NCI-H526 treated with DMSO at 0.1 percent for 48 hours (cell line): ENCODE measurements around the gene SPTBN1.

Experiments
- DNase-seq: peaks from one replicate; lab custom pipeline; 2025; lab: John Stamatoyannopoulos, UW

The SPTBN1 gene

GRCh38 chr2:54455563-54456361 is at the start of gene SPTBN1:
TSS of gene SPTBN1 (plus strand) at chr2:54456327. CDS start at chr2:54526419, 70,092 bp downstream.
- DNase-seq, result peak; percentile 92

GRCh38 chr2:54407693-54408092 is 48.4 kb upstream of the SPTBN1 start:
- no peak for DNase-seq

GRCh38 chr2:54408288-54408687 is 47.8 kb upstream of the SPTBN1 start:
- no peak for DNase-seq

GRCh38 chr2:54409752-54410151 is 46.4 kb upstream of the SPTBN1 start:
- no peak for DNase-seq

DNA sequence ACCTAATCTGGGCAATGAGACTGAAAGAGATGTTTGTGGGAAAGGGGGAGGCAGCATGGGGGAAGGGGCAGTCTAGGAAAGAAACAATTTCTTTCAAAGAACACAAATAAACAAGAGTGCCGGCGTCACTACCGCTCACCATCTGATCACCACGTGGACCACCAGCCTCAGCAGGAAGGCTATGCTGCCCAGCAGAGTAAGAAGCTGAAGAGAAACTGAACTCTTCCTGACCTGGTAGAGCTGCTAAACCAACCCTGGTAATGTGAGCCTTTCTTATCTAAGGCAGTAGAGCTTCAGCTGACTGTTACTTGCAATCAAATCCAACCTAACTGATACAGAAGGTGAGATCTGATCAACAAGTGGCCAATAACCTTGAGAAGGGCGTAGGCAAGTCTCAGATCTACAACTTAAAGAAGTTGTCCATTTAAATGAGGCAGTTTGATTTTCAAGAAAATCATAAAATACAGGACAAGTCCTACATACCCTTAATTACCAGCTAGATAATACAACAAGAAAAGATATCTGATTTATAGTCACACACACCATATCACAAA is 44.2 kb upstream of the SPTBN1 start:
- DNase-seq, result no peak

- no peak for DNase-seq
Measured at GRCh38 chr2:54416166-54416813, 39.8 kb upstream of the SPTBN1 start.

DNA sequence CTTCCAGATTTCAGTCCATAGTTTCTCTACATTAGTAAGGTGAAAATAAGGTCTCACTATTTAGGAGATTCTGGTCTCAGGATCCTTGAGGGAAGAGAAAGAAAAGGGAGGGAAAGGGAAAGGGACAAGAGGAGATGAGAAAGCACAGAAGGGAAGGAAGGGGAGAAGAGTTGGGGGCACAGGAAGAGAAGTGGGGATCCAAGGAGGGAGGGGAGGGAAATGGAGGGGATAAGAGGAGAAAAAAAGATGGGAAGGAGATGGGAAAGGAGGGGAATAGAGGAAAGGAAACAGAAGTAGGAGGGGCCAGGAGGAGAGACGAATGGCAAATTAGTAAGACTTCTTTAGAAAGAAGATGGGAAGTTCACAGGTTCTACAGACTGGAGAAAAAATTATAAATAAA is 39.2 kb upstream of the SPTBN1 start:
- DNase-seq, result no peak

- DNase-seq, result no peak
Measured at GRCh38 chr2:54417577-54417976, 38.5 kb upstream of the SPTBN1 start.

DNA sequence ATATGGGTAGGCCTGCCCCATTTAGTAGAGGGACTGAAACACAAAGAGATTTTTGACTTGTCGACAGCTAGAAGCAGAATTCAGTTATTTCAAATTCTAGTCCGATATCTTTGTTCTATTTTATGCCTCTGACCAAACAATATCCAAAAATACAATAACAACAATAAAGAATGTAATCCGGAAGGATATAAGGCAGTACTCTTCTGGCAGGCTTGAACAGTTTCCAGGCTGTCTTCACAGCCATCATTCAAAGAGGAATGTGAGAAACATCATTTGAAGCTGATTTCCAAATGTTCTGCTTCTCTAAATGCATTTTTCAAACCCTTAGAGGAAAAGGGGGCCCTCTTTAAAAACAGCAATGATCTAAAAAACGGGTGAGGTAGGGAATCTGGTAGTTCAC is 36.7 kb upstream of the SPTBN1 start:
- no peak for DNase-seq

GRCh38 chr2:54419855-54420523 is 36.1 kb upstream of the SPTBN1 start:
- DNase-seq, result no peak

- peak; percentile 54 for DNase-seq
Measured at GRCh38 chr2:54420524-54421172, 35.5 kb upstream of the SPTBN1 start.

- no peak for DNase-seq
Measured at GRCh38 chr2:54422072-54422581, 34.0 kb upstream of the SPTBN1 start.

DNA sequence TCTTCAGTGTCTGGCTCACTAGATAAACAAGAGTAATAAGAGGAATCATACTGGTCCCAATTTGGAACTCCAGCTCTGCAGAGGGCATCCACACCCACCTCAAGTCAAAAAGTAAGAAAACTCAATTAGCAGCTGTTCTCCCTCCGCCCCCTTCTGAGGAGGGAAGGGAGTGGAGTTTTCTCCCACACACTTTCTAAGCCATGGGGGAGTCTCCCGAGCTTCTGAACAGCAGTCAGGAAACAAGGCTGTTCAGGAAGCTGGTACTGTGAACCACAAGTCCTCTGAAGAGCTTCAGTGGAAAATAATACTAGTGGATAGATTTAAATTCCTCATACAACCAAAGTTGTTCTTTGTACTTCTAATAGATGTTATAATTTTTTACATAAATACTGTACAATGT is 32.9 kb upstream of the SPTBN1 start:
- DNase-seq, result no peak

DNA sequence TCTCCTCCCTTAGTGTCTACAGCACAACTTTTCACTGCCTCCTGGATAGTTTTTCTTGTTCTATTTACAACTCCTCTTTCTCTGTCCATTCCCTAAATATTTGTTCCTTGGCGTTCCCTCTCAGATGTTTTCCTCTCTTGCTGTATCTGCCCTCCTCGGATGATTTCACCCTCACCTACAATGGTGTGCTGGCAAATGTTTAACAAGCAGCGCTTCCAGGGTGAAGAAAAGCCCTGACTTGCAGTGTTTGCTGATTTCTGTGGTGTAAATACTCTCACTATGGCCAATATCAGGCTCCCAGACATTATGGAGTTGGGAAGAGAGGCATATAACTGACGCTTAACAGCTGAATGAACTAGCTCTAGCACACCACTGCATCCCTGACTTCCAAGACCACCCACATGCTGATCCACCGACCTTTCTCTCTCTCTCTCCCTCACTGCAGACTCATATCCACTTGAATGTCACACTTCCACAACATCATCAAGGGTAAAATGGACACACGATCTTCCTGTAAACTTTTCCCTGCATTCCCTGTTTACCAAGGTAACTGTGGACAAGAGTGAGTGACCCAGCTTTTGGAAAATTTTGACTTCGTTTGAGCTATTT is 31.5 kb upstream of the SPTBN1 start:
- no peak for DNase-seq

DNA sequence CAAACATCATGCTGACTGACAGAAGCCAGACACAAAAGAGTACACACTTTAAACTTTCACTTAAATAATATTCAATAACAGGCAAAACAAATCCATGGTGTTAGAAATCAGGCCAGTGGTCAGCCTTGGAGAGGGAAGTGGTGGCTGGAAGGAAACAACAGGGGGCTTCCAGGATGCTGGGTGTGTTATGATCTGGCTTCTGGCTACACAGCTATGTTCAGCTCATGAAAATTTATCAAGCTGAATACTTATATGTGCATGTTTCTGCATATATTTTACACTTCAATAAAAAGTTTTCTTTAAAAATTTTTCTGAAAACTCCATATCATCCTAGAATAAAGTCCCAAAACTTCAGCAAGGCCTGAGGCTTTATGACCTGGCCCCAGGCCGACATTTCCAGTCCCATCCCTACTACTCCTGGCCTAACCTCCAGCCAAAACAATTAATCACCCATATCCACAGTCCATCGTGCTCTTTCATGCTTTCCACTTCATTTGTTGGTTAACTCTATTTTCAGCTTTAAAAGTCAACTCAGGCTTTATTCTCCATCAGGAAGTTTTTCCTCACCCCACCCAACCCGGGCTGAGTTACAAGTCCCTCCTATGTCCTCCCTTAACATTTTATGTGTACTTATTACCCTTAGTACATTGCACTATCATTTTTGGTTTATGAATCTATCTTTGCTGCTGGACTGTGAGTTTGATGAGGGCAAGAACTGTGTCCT is 27.9 kb upstream of the SPTBN1 start:
- no peak for DNase-seq

GRCh38 chr2:54429054-54429453 is 27.1 kb upstream of the SPTBN1 start:
- no peak for DNase-seq

GRCh38 chr2:54429811-54430551 is 26.1 kb upstream of the SPTBN1 start:
- DNase-seq, result no peak

- DNase-seq, result no peak
Measured at GRCh38 chr2:54430649-54431048, 25.5 kb upstream of the SPTBN1 start.

DNA sequence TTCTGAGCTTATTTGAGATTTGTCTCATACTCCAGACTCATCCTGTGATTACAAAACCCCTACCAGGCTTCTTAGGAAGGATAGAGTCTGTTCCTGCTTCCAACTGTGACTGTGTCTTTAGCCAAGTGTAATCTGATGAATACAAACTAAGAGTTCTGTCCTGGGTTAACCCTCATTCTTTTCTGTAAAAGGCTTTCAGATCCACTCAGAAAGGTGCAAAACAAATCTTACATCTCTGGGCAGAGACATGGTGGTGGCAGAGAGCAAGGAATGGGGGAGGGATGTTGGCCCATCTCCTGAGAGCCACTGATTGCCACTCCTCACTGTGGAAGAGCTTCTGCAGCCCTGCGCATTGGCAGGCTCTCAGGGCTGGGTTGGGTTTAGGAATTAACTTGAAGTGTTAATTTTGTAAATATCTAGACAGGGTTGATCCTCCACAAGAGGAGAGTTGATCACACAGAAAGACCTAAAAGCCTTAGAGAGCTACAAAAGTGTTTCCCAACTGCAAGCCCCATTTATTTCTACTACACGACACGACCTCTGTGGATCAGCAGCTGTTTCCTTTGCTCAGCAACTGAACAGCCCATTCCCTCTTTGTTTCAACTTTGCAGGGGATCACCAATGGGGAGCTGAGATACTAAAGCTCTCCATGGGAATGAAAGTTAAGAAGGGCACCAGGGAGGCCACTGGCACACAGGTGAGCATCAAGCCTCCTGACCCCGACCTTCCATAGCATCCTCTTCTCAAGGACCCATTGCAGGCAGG is 23.7 kb upstream of the SPTBN1 start:
- DNase-seq, result no peak
